HEK293 (cell line): Measurements from ENCODE around the gene DDR1.

Source experiments
- GLIS2 ChIP-seq: fragments of 450-650 bp; formaldehyde crosslinking; IDR thresholded peaks from 2 replicates; pipeline ENCODE4 v1.5.1; 2016; ENCODE audit warnings: missing biosample characterization, missing genetic modification characterization
- HOXC10 ChIP-seq: sonication (generic); formaldehyde crosslinking; IDR thresholded peaks from 2 replicates; pipeline ENCODE4 v1.8.1; 2023; ENCODE audit warnings: mild to moderate bottlenecking, missing genetic modification reagents
- KLF16 ChIP-seq: fragments of 450-650 bp; formaldehyde crosslinking; IDR thresholded peaks from 2 replicates; pipeline ENCODE4 v1.5.1; 2017; ENCODE audit warnings: missing biosample characterization, missing genetic modification characterization
- WT1 ChIP-seq: fragments of 450-650 bp; formaldehyde crosslinking; IDR thresholded peaks from 2 replicates; pipeline ENCODE4 v1.5.1; 2016; ENCODE audit warnings: missing biosample characterization, missing genetic modification characterization
- YY2 ChIP-seq: fragments of 450-650 bp; formaldehyde crosslinking; IDR thresholded peaks from 2 replicates; pipeline ENCODE4 v1.5.1; 2016; ENCODE audit warnings: missing biosample characterization, missing genetic modification characterization
- ZBTB17 ChIP-seq: fragments of 450-650 bp; formaldehyde crosslinking; IDR thresholded peaks from 2 replicates; pipeline ENCODE4 v1.5.1; 2016; ENCODE audit warnings: missing biosample characterization, missing genetic modification characterization
- ZBTB21 ChIP-seq: fragments of 450-650 bp; formaldehyde crosslinking; IDR thresholded peaks from 2 replicates; pipeline ENCODE4 v1.5.1; 2017; ENCODE audit warnings: missing biosample characterization, missing genetic modification characterization
- ZBTB48 ChIP-seq: fragments of 450-650 bp; formaldehyde crosslinking; IDR thresholded peaks from 2 replicates; pipeline ENCODE4 v1.5.1; 2016; ENCODE audit warnings: missing biosample characterization, missing genetic modification characterization
- ZFP41 ChIP-seq: fragments of 450-650 bp; formaldehyde crosslinking; IDR thresholded peaks from 2 replicates; pipeline ENCODE4 v1.5.1; 2016; ENCODE audit warnings: missing biosample characterization, missing genetic modification characterization, borderline replicate concordance
- ZIC2 ChIP-seq: fragments of 450-650 bp; formaldehyde crosslinking; IDR thresholded peaks from 2 replicates; pipeline ENCODE4 v1.5.1; 2016; ENCODE audit warnings: missing biosample characterization, missing genetic modification characterization
- ZNF121 ChIP-seq: fragments of 450-650 bp; formaldehyde crosslinking; IDR thresholded peaks from 2 replicates; pipeline ENCODE4 v1.5.1; 2016; ENCODE audit warnings: missing biosample characterization, missing genetic modification characterization
- ZNF175 ChIP-seq: fragments of 450-650 bp; formaldehyde crosslinking; IDR thresholded peaks from 2 replicates; pipeline ENCODE4 v1.5.1; 2016; ENCODE audit warnings: missing biosample characterization, missing genetic modification characterization
- ZNF19 ChIP-seq: fragments of 450-650 bp; formaldehyde crosslinking; IDR thresholded peaks from 2 replicates; pipeline ENCODE4; 2016; ENCODE audit warnings: missing biosample characterization, missing genetic modification characterization, low read depth
- ZNF2 ChIP-seq: fragments of 450-650 bp; formaldehyde crosslinking; IDR thresholded peaks from 2 replicates; pipeline ENCODE4 v1.5.1; 2016; ENCODE audit warnings: missing biosample characterization, missing genetic modification characterization
- ZNF292 ChIP-seq: fragments of 450-650 bp; formaldehyde crosslinking; IDR thresholded peaks from 2 replicates; pipeline ENCODE4 v1.5.1; 2016; ENCODE audit warnings: low read depth, missing biosample characterization, missing genetic modification characterization, borderline replicate concordance
- ZNF37A ChIP-seq: fragments of 450-650 bp; IDR thresholded peaks from 2 replicates; pipeline ENCODE4 v1.5.1; 2018; ENCODE audit warnings: missing biosample characterization, missing genetic modification characterization
- ZNF391 ChIP-seq: fragments of 450-650 bp; formaldehyde crosslinking; IDR thresholded peaks from 2 replicates; pipeline ENCODE4 v1.5.1; 2016; ENCODE audit warnings: low read depth, missing biosample characterization, missing genetic modification characterization, borderline replicate concordance
- ZNF433 ChIP-seq: fragments of 450-650 bp; formaldehyde crosslinking; IDR thresholded peaks from 2 replicates; pipeline ENCODE4 v1.5.1; 2016; ENCODE audit warnings: missing biosample characterization, missing genetic modification characterization, low read depth
- ZNF501 ChIP-seq: fragments of 450-650 bp; formaldehyde crosslinking; IDR thresholded peaks from 2 replicates; pipeline ENCODE4 v1.5.1; 2016; ENCODE audit warnings: missing biosample characterization, missing genetic modification characterization
- ZNF510 ChIP-seq: fragments of 450-650 bp; formaldehyde crosslinking; IDR thresholded peaks from 2 replicates; pipeline ENCODE4 v1.5.1; 2018; ENCODE audit warnings: mild to moderate bottlenecking, missing genetic modification characterization, missing biosample characterization; ENCODE audit not compliant: insufficient replicate concordance
- ZNF530 ChIP-seq: fragments of 450-650 bp; formaldehyde crosslinking; IDR thresholded peaks from 2 replicates; pipeline ENCODE4 v1.5.1; 2016; ENCODE audit warnings: low read depth, missing biosample characterization, missing genetic modification characterization
- ZNF623 ChIP-seq: fragments of 450-650 bp; formaldehyde crosslinking; IDR thresholded peaks from 2 replicates; pipeline ENCODE4 v1.5.1; 2016; ENCODE audit warnings: missing biosample characterization, missing genetic modification characterization
- ZNF707 ChIP-seq: fragments of 450-650 bp; formaldehyde crosslinking; IDR thresholded peaks from 2 replicates; pipeline ENCODE4 v1.5.1; 2016; ENCODE audit warnings: missing biosample characterization, missing genetic modification characterization
- ZNF76 ChIP-seq: fragments of 450-650 bp; formaldehyde crosslinking; IDR thresholded peaks from 2 replicates; pipeline ENCODE4; 2016; ENCODE audit warnings: low read depth, missing biosample characterization, missing genetic modification characterization, borderline replicate concordance
- ZNF785 ChIP-seq: fragments of 450-650 bp; formaldehyde crosslinking; IDR thresholded peaks from 2 replicates; pipeline ENCODE4 v1.5.1; 2016; ENCODE audit warnings: missing biosample characterization, missing genetic modification characterization
- TF ChIP-seq, protein P1 (sequence below): fragments of 450-650 bp; formaldehyde crosslinking; IDR thresholded peaks from 2 replicates; pipeline ENCODE4 v1.5.1; 2016; ENCODE audit warnings: missing biosample characterization, missing genetic modification characterization, borderline replicate concordance
- TF ChIP-seq, protein P2 (sequence below): fragments of 450-650 bp; formaldehyde crosslinking; IDR thresholded peaks from 2 replicates; pipeline ENCODE4 v1.5.1; 2016; ENCODE audit warnings: missing biosample characterization, missing genetic modification characterization
- TF ChIP-seq, protein P3 (sequence below): fragments of 450-650 bp; formaldehyde crosslinking; IDR thresholded peaks from 2 replicates; pipeline ENCODE4 v1.5.1; 2016; ENCODE audit warnings: missing biosample characterization, missing genetic modification characterization, borderline replicate concordance
- TF ChIP-seq, protein P4 (sequence below): fragments of 450-650 bp; formaldehyde crosslinking; IDR thresholded peaks from 2 replicates; pipeline ENCODE4 v1.5.1; 2016; ENCODE audit warnings: missing biosample characterization, missing genetic modification characterization
- TF ChIP-seq, protein P5 (sequence below): fragments of 450-650 bp; formaldehyde crosslinking; IDR thresholded peaks from 2 replicates; pipeline ENCODE4 v1.5.1; 2017; ENCODE audit warnings: missing biosample characterization, missing genetic modification characterization

DDR1 gene

DNA sequence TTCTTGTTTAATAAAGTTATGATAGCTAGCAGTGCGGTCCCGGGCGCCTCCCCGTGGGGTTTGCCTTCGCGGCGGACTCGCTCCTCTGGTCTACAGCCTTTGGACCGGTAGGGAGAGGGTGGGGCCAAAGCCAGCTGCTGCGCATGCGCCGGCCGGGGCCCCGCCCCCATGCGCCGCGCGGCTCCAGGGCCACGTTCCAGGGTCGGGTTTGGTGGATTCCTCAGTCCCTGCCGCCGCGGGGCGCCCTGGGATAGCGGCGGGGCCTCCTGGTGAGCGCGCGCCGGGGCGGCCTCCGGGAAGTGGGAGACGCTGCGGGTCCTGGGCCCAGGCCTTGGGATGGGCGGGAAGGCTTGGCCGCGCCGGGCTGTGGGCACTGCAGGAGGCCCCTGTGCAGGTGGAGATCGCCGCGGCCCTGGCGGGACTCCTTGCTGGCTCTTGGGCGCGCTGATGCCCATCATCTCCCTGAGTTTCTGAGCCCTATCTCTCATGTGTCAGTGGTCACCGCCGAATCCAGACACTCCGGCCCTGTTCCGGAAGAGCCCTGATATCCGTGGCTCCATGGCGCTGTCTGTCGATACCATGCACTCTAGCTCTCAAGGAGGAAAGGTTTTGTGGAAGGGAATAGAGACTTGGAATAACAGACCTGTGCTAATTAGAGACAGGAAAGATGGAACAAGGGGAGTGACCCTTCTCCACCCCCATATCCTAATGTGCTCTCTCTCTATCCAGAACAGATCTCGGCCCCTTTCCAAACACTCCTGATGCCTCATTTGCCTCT is 29.9 kb downstream of the DDR1 start, which contains the start of gene VARS2 (continued):
- TF ChIP-seq, protein P1, sequence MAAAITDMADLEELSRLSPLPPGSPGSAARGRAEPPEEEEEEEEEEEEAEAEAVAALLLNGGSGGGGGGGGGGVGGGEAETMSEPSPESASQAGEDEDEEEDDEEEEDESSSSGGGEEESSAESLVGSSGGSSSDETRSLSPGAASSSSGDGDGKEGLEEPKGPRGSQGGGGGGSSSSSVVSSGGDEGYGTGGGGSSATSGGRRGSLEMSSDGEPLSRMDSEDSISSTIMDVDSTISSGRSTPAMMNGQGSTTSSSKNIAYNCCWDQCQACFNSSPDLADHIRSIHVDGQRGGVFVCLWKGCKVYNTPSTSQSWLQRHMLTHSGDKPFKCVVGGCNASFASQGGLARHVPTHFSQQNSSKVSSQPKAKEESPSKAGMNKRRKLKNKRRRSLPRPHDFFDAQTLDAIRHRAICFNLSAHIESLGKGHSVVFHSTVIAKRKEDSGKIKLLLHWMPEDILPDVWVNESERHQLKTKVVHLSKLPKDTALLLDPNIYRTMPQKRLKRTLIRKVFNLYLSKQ (tag by site-specific recombination) = no peak
- no peak for TF ChIP-seq ZBTB21 (tag by site-specific recombination)
- TF ChIP-seq ZNF785 (tag by site-specific recombination) = no peak
- peak; percentile 8; the same call in 1 of the 2 replicates for TF ChIP-seq ZBTB17 (tag by site-specific recombination)
- TF ChIP-seq YY2 (tag by site-specific recombination) = no peak
- TF ChIP-seq ZNF530 (tag by site-specific recombination) = no peak
- no peak for TF ChIP-seq ZNF292
- TF ChIP-seq ZFP41 = no peak
- no peak for TF ChIP-seq WT1 (tag by site-specific recombination)
- TF ChIP-seq ZNF433 = no peak
- peak; percentile 40; the same call in 1 of the 2 replicates for TF ChIP-seq ZNF2 (tag by site-specific recombination)
- TF ChIP-seq ZNF19 = no peak
- no peak for TF ChIP-seq ZNF175 (tag by site-specific recombination)
- TF ChIP-seq, protein P2, sequence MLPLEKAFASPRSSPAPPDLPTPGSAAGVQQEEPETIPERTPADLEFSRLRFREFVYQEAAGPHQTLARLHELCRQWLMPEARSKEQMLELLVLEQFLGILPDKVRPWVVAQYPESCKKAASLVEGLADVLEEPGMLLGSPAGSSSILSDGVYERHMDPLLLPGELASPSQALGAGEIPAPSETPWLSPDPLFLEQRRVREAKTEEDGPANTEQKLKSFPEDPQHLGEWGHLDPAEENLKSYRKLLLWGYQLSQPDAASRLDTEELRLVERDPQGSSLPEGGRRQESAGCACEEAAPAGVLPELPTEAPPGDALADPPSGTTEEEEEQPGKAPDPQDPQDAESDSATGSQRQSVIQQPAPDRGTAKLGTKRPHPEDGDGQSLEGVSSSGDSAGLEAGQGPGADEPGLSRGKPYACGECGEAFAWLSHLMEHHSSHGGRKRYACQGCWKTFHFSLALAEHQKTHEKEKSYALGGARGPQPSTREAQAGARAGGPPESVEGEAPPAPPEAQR (tag by site-specific recombination) = no peak
- peak; percentile 91 for TF ChIP-seq ZNF76 (tag by site-specific recombination)
- no peak for TF ChIP-seq ZNF510 (tag by site-specific recombination)
- peak; percentile 87 for TF ChIP-seq ZBTB48 (tag by site-specific recombination)
- peak; percentile 94 for TF ChIP-seq ZIC2 (tag by site-specific recombination)
- TF ChIP-seq ZNF501 (tag by site-specific recombination) = peak; percentile 92
- TF ChIP-seq KLF16 = no peak
- no peak for TF ChIP-seq ZNF37A (tag by site-specific recombination)
- TF ChIP-seq, protein P3, sequence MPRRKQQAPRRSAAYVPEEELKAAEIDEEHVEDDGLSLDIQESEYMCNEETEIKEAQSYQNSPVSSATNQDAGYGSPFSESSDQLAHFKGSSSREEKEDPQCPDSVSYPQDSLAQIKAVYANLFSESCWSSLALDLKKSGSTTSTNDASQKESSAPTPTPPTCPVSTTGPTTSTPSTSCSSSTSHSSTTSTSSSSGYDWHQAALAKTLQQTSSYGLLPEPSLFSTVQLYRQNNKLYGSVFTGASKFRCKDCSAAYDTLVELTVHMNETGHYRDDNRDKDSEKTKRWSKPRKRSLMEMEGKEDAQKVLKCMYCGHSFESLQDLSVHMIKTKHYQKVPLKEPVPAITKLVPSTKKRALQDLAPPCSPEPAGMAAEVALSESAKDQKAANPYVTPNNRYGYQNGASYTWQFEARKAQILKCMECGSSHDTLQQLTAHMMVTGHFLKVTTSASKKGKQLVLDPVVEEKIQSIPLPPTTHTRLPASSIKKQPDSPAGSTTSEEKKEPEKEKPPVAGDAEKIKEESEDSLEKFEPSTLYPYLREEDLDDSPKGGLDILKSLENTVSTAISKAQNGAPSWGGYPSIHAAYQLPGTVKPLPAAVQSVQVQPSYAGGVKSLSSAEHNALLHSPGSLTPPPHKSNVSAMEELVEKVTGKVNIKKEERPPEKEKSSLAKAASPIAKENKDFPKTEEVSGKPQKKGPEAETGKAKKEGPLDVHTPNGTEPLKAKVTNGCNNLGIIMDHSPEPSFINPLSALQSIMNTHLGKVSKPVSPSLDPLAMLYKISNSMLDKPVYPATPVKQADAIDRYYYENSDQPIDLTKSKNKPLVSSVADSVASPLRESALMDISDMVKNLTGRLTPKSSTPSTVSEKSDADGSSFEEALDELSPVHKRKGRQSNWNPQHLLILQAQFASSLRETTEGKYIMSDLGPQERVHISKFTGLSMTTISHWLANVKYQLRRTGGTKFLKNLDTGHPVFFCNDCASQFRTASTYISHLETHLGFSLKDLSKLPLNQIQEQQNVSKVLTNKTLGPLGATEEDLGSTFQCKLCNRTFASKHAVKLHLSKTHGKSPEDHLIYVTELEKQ (tag by site-specific recombination) = no peak
- no peak; the same call in 1 of the 2 replicates for TF ChIP-seq ZNF121 (tag by site-specific recombination)
- no peak for TF ChIP-seq ZNF707 (tag by site-specific recombination)
- TF ChIP-seq, protein P4, sequence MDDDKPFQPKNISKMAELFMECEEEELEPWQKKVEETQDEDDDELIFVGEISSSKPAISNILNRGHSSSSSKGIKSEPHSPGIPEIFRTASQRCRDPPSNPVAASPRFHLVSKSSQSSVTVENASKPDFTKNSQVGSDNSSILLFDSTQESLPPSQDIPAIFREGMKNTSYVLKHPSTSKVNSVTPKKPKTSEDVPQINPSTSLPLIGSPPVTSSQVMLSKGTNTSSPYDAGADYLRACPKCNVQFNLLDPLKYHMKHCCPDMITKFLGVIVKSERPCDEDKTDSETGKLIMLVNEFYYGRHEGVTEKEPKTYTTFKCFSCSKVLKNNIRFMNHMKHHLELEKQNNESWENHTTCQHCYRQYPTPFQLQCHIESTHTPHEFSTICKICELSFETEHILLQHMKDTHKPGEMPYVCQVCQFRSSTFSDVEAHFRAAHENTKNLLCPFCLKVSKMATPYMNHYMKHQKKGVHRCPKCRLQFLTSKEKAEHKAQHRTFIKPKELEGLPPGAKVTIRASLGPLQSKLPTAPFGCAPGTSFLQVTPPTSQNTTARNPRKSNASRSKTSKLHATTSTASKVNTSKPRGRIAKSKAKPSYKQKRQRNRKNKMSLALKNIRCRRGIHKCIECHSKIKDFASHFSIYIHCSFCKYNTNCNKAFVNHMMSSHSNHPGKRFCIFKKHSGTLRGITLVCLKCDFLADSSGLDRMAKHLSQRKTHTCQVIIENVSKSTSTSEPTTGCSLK (tag by site-specific recombination) = no peak
- no peak for TF ChIP-seq HOXC10 (CRISPR knock-in tag)
- peak; percentile 81 for TF ChIP-seq GLIS2 (tag by site-specific recombination)
- TF ChIP-seq, protein P5, sequence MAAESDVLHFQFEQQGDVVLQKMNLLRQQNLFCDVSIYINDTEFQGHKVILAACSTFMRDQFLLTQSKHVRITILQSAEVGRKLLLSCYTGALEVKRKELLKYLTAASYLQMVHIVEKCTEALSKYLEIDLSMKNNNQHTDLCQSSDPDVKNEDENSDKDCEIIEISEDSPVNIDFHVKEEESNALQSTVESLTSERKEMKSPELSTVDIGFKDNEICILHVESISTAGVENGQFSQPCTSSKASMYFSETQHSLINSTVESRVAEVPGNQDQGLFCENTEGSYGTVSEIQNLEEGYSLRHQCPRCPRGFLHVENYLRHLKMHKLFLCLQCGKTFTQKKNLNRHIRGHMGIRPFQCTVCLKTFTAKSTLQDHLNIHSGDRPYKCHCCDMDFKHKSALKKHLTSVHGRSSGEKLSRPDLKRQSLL = peak; percentile 64
- TF ChIP-seq ZNF391 (tag by site-specific recombination) = 0 out of 2 replicates have a peak, but pooled peaks have one; percentile 16
- TF ChIP-seq ZNF623 (tag by site-specific recombination) = no peak
